Endothelial cell of umbilical vein (primary cell): Measurements from ENCODE around the gene OR5H14. TPM values are rescaled to one million over a fixed set of nuclear protein-coding genes. Genes with fewer than 3 reads are reported as not detected.

Source experiments
- Bru-seq: library from RNA; stranded (reverse); fragments of 400-500 nt; gene quantifications from one replicate; lab custom pipeline; 2021; lab: Mats Ljungman, UMichigan
- BruChase-seq, 2 experiments: library from RNA; stranded (reverse); fragments of 400-500 nt; gene quantifications; one replicate each; lab custom pipeline; 2021; lab: Mats Ljungman, UMichigan
- BruUV-seq: library from RNA; stranded (reverse); fragments of 400-500 nt; replicated peaks from 2 replicates; lab custom pipeline; 2021; lab: Mats Ljungman, UMichigan
- CTCF ChIA-PET: fragments of 300-600, 350-600 bp; sonication (Branson Sonifier 250); formaldehyde crosslinking; loops from one replicate; lab custom pipeline; 2021; ENCODE audit warnings: antibody characterized with exemption, inconsistent platforms; lab: Charles Lee
- POLR2A ChIA-PET: fragments of 300-600, 350-600 bp; sonication (Branson Sonifier 250); formaldehyde crosslinking; loops from one replicate; lab custom pipeline; 2021; ENCODE audit warnings: antibody characterized with exemption, inconsistent platforms; lab: Charles Lee
- DNase-seq: peaks from one replicate; pipeline ENCODE4 v3.0.0-alpha.2; 2011; ENCODE audit warnings: low read depth, low spot score
- FAIRE-seq: peaks from 2 replicates; lab custom pipeline; 2011; peaks lifted over from hg19 to GRCh38; lab: Jason Lieb, UNC
- H2AFZ ChIP-seq: 2 replicates; pipeline ENCODE4 v1.6.0; 2012; ENCODE audit warnings: low read depth, low read length, control low read depth, inconsistent platforms
- H3K27ac ChIP-seq: 2 replicates; pipeline ENCODE4 v1.5.1; 2011; ENCODE audit warnings: low read depth, mild to moderate bottlenecking, control low read depth, low read length, moderate library complexity; ENCODE audit not compliant: insufficient read depth
- H3K27me3 ChIP-seq, 2 experiments: 2 replicates each; pipeline versions ENCODE4 v1.6.0 to v1.6.1; 2011; ENCODE audit warnings: low read length in 2 of 2, mixed read lengths in 1 of 2; ENCODE audit not compliant: control insufficient read depth in 2 of 2, insufficient read depth in 2 of 2
- H3K36me3 ChIP-seq, 2 experiments: 2 replicates in 1 of 2; 3 replicates in 1 of 2; pipeline ENCODE4 v1.5.1; 2011; ENCODE audit warnings: low read length in 2 of 2, mild to moderate bottlenecking in 1 of 2, moderate library complexity in 1 of 2; ENCODE audit not compliant: control insufficient read depth in 2 of 2, insufficient read depth in 2 of 2; ENCODE audit errors: extremely low read depth in 1 of 2
- H3K4me1 ChIP-seq: 3 replicates; pipeline ENCODE4 v1.5.1; 2011; ENCODE audit warnings: mild to moderate bottlenecking, low read length; ENCODE audit not compliant: control insufficient read depth, insufficient read depth; ENCODE audit errors: extremely low read depth
- H3K4me2 ChIP-seq: 2 replicates; pipeline ENCODE4 v1.6.1; 2011; ENCODE audit warnings: low read length, control low read depth, mixed read lengths; ENCODE audit not compliant: insufficient read depth
- H3K4me3 ChIP-seq, 3 experiments: fragments of 200-600 bp in 1 of 3; sonication (generic), shearing (Covaris generic) in 1 of 3; replicated peaks in 1 of 3; 2 replicates each; pipeline ENCODE4 v1.5.1; 2011 to 2016; ENCODE audit warnings: control low read depth in 3 of 3, low read length in 3 of 3, mild to moderate bottlenecking in 2 of 3, inconsistent platforms in 1 of 3, low read depth in 1 of 3, moderate library complexity in 1 of 3; ENCODE audit not compliant: insufficient read depth in 1 of 3
- H3K79me2 ChIP-seq: 2 replicates; pipeline ENCODE4 v1.6.0; 2012; ENCODE audit warnings: low read length, inconsistent platforms; ENCODE audit not compliant: control insufficient read depth, insufficient read depth
- H3K9ac ChIP-seq: replicated peaks from 2 replicates; pipeline ENCODE3; 2011; ENCODE audit warnings: low read length, control low read depth; ENCODE audit not compliant: insufficient read depth; ENCODE audit errors: extremely low read depth
- H3K9me1 ChIP-seq: replicated peaks from 3 replicates; pipeline ENCODE4 v1.6.0; 2011; ENCODE audit warnings: mild to moderate bottlenecking, low read length; ENCODE audit not compliant: control insufficient read depth, insufficient read depth; ENCODE audit errors: extremely low read depth
- H3K9me3 ChIP-seq: replicated peaks from 2 replicates; pipeline ENCODE4 v1.5.1; 2012; ENCODE audit warnings: low read length, inconsistent platforms; ENCODE audit not compliant: control insufficient read depth, insufficient read depth
- H4K20me1 ChIP-seq: replicated peaks from 2 replicates; pipeline ENCODE3; 2011; ENCODE audit warnings: mild to moderate bottlenecking, low read length; ENCODE audit not compliant: control insufficient read depth, insufficient read depth; ENCODE audit errors: extremely low read depth
- EZH2 ChIP-seq: IDR thresholded peaks from 2 replicates; pipeline ENCODE4 v1.6.1; 2012; ENCODE audit warnings: borderline replicate concordance, low read depth, mild to moderate bottlenecking, moderate library complexity, low read length, inconsistent platforms; ENCODE audit not compliant: severe bottlenecking
- FOS ChIP-seq: IDR thresholded peaks from 2 replicates; pipeline ENCODE4 v1.6.1; 2011; ENCODE audit warnings: mild to moderate bottlenecking, low read length, moderate library complexity, borderline replicate concordance; ENCODE audit not compliant: insufficient read depth
- GATA2 ChIP-seq: IDR thresholded peaks from 2 replicates; pipeline ENCODE4 v1.7.0; 2011; ENCODE audit warnings: low read depth, mild to moderate bottlenecking, moderate library complexity, mixed read lengths, low read length; ENCODE audit not compliant: insufficient read length, insufficient read depth
- JUN ChIP-seq: IDR thresholded peaks from 2 replicates; pipeline ENCODE4 v1.6.1; 2011; ENCODE audit warnings: borderline replicate concordance, low read depth; ENCODE audit not compliant: insufficient read length, insufficient read depth
- MYC ChIP-seq: IDR thresholded peaks from one replicate; pipeline ENCODE4 v1.6.1; 2011; ENCODE audit warnings: mild to moderate bottlenecking, low read depth, low read length
- POLR2A ChIP-seq: IDR thresholded peaks from 2 replicates; pipeline ENCODE4 v1.6.1; 2012; ENCODE audit warnings: low read depth, mild to moderate bottlenecking, control low read depth, low read length
- POLR2AphosphoS5 ChIP-seq: IDR thresholded peaks from 2 replicates; pipeline ENCODE4 v1.6.1; 2012; ENCODE audit warnings: low read depth, mild to moderate bottlenecking, control low read depth, low read length, moderate library complexity; ENCODE audit not compliant: insufficient read depth
- dilution Hi-C: fragments of 300-500 bp; cut with MboI; formaldehyde crosslinking; loops from one replicate; pipeline ENCODE4 v1.15.0; 2019; ENCODE audit warnings: low sequenced_read_pairs; ENCODE audit not compliant: extremely low pct_ligation_motif_present
- intact Hi-C: fragments of 100-400 bp; cut with micrococcal nuclease; formaldehyde crosslinking; loops from one replicate; pipeline ENCODE4 v1.10.0; 2022
- long read RNA-seq: library from polyadenylated mRNA; stranded (forward); transcript quantifications from one replicate; pipeline ENCODE4 v2.0.0, GENCODE V29; 2021
- polyA minus RNA-seq, 3 experiments: library from RNA; depleted of rRNA, polyadenylated mRNA; stranded (reverse); fragments of >200 nt; gene quantifications; 1 replicate in 1 of 3; 2 replicates in 2 of 3; pipeline ENCODE4 v1.2.3, GENCODE V29; 2011
- polyA plus RNA-seq, 4 experiments: library from polyadenylated mRNA; depleted of rRNA in 3 of 4; stranded (reverse) in 3 of 4; unstranded in 1 of 4; fragments of >200 nt; gene quantifications; 2 replicates each; pipeline versions ENCODE4 v1.2.1 to v1.2.3, GENCODE V29; 2011 to 2012; ENCODE audit warnings: missing spikeins in 1 of 4
- total RNA-seq: library from RNA; stranded (reverse); gene quantifications from 2 replicates; pipeline ENCODE4 v1.2.3, GENCODE V29; 2021
- TF ChIP-seq, protein P1 (sequence below): IDR thresholded peaks from 2 replicates; pipeline ENCODE4 v1.6.1; 2011; ENCODE audit not compliant: insufficient read depth, insufficient read length
- TF ChIP-seq, protein P2 (sequence below), 2 donors: IDR thresholded peaks; 1 replicate in 1 of 2; 2 replicates in 1 of 2; pipeline ENCODE4 v1.5.1; 2011; ENCODE audit warnings: low read length in 2 of 2, mild to moderate bottlenecking in 2 of 2, moderate library complexity in 2 of 2, control low read depth in 1 of 2, inconsistent platforms in 1 of 2, low read depth in 1 of 2; ENCODE audit not compliant: insufficient read depth in 1 of 2; ENCODE audit errors: extremely low read depth in 1 of 2

Gene OR5H14
- total RNA-seq, result 0.05 TPM in 1 of 2 replicates, not detected in the other
- not detected in 2 replicates for polyA plus RNA-seq
- not detected in 2 replicates for polyA plus RNA-seq (2011; cell fraction: cytosol; rRNA removed)
- not detected in 2 replicates for polyA plus RNA-seq (2011; cell fraction: nucleus; rRNA removed)
- not detected in 2 replicates for polyA plus RNA-seq (2012)
- not detected in 2 replicates for polyA minus RNA-seq
- not detected for polyA minus RNA-seq (2011; cell fraction: cytosol; rRNA and poly(A)+ RNA removed)
- polyA minus RNA-seq (2011; cell fraction: nucleus; rRNA and poly(A)+ RNA removed), result not detected in 2 replicates
- Bru-seq, nascent RNA, result not detected
- BruChase-seq, experiment 1, labeled RNA remaining after a 6-hour chase, result not detected
- not detected for BruChase-seq, experiment 2, labeled RNA remaining after a 2-hour chase
- long read RNA-seq, result 0 reads

DNA sequence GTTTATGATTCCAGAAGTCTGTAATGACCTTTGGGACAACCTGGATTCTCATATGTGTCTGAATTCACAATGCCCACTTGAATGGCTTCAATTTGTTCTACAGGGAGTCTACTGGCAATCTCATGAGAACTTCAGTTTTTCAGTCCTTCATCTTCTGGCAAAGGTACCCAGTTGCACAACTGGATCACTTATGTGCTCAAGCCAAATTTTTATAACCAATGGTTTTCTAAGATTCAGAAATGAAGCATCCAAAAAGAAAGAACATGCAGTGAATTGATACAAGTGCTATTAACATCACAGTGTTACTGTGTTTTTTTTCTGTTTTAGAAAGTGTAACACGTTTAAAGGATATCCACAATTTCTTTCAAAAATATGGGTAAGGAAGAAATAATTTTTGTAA, at the start of gene OR5H14:
Gene OR5H14 (plus strand): TSS at position 301 of the 400 bp plus-strand sequence. CDS start 1,907 bp downstream, outside the sequence.
- POLR2A ChIA-PET, result no interaction called here
- no peaks in the 10 kb centered on the region for H3K27me3 ChIP-seq
- H3K9ac ChIP-seq, result no peak within 1 kb of the TSS
- H3K9me3 ChIP-seq, result no peaks in the 10 kb centered on the region
- intact Hi-C loops (no loop called here), dilution Hi-C loops (no loop called here)
- H3K4me2 ChIP-seq, result no peak within 1 kb of the TSS
- BruUV-seq, result no TSS peak
- H3K9me1 ChIP-seq, result no peaks in the 10 kb centered on the region
- CTCF ChIA-PET, result no interaction called here
- no peak within 1 kb of the TSS for H2AFZ ChIP-seq
- no peak within 1 kb of the TSS for H3K4me3 ChIP-seq
- H4K20me1 ChIP-seq, result no peaks in the 10 kb centered on the region
- FAIRE-seq (no peak), DNase-seq (no peak)
- no peaks in the 10 kb centered on the region for H3K4me1 ChIP-seq
- no peak within 1 kb of the TSS for H3K27ac ChIP-seq
- H3K36me3 ChIP-seq, result no peaks in the 10 kb centered on the region
- TF ChIP-seq FOS, result no peak
- no peak for TF ChIP-seq POLR2AphosphoS5
- no peak for TF ChIP-seq POLR2A
- TF ChIP-seq, protein P1, sequence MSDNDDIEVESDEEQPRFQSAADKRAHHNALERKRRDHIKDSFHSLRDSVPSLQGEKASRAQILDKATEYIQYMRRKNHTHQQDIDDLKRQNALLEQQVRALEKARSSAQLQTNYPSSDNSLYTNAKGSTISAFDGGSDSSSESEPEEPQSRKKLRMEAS, result no peak
- TF ChIP-seq EZH2, result no peak
- TF ChIP-seq JUN, result no peak
- no peak for TF ChIP-seq MYC
- TF ChIP-seq, protein P2, sequence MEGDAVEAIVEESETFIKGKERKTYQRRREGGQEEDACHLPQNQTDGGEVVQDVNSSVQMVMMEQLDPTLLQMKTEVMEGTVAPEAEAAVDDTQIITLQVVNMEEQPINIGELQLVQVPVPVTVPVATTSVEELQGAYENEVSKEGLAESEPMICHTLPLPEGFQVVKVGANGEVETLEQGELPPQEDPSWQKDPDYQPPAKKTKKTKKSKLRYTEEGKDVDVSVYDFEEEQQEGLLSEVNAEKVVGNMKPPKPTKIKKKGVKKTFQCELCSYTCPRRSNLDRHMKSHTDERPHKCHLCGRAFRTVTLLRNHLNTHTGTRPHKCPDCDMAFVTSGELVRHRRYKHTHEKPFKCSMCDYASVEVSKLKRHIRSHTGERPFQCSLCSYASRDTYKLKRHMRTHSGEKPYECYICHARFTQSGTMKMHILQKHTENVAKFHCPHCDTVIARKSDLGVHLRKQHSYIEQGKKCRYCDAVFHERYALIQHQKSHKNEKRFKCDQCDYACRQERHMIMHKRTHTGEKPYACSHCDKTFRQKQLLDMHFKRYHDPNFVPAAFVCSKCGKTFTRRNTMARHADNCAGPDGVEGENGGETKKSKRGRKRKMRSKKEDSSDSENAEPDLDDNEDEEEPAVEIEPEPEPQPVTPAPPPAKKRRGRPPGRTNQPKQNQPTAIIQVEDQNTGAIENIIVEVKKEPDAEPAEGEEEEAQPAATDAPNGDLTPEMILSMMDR (IDR thresholded peaks at IDR 0.05; ENCODE audit: extremely low read depth in 1 of 2, insufficient read depth in 1 of 2, low read depth in 1 of 2, low read length in 2 of 2), result no peak
- no peak for TF ChIP-seq GATA2
- no peaks in the 10 kb centered on the region for H3K79me2 ChIP-seq
